IMR-90 (cell line): ENCODE results near the gene DNAJC12. TPM values are rescaled to one million over a fixed set of nuclear protein-coding genes. Genes with fewer than 3 reads are reported as not detected.

ENCODE experiments used
- ATAC-seq: fragments of 200-7000 bp; cut with Tn5 transposase; 2 replicates; pipeline ENCODE4 v1.9.1; 2020; ENCODE audit warnings: low read depth, mild to moderate bottlenecking, moderate library complexity
- BruUV-seq: library from RNA; stranded (reverse); fragments of 400-500 nt; replicated peaks from 2 replicates; lab custom pipeline; 2021; lab: Mats Ljungman, UMichigan
- CTCF ChIA-PET: fragments of 300-600 bp; formaldehyde crosslinking; extraction: SDS; loops from one replicate; lab custom pipeline; 2021; ENCODE audit warnings: antibody characterized with exemption; lab: Yijun Ruan, JAX
- POLR2A ChIA-PET: fragments of 300-600 bp; sonication (Branson Sonifier 250); formaldehyde crosslinking; loops from one replicate; lab custom pipeline; 2022; ENCODE audit warnings: antibody characterized with exemption; ENCODE audit not compliant: unreplicated experiment; lab: Charles Lee
- DNase-seq: peaks from one replicate; pipeline ENCODE4 v3.0.0; 2013
- H2AFZ ChIP-seq: replicated peaks from 2 replicates; pipeline ENCODE3; 2013; ENCODE audit warnings: low read length, mild to moderate bottlenecking; ENCODE audit not compliant: poor library complexity
- H2AK5ac ChIP-seq: 2 replicates; pipeline ENCODE4 v1.6.1; 2013; ENCODE audit warnings: low read depth, low read length, inconsistent platforms
- H2AK9ac ChIP-seq: replicated peaks from 2 replicates; pipeline ENCODE3; 2013; ENCODE audit warnings: mild to moderate bottlenecking, low read depth, low read length, moderate library complexity; ENCODE audit not compliant: poor library complexity
- H2BK120ac ChIP-seq: 2 replicates; pipeline ENCODE4 v1.6.1; 2013; ENCODE audit warnings: low read depth, low read length, inconsistent platforms
- H2BK15ac ChIP-seq: 3 replicates; pipeline ENCODE4 v1.6.1; 2013; ENCODE audit warnings: low read depth, low read length, inconsistent platforms
- H2BK20ac ChIP-seq: 2 replicates; pipeline ENCODE4 v1.6.1; 2013; ENCODE audit warnings: low read depth, mild to moderate bottlenecking, inconsistent platforms, low read length, moderate library complexity
- H2BK5ac ChIP-seq: 2 replicates; pipeline ENCODE4 v1.6.1; 2013; ENCODE audit warnings: mild to moderate bottlenecking, low read depth, low read length, inconsistent platforms; ENCODE audit not compliant: poor library complexity, severe bottlenecking
- H3K14ac ChIP-seq: replicated peaks from 2 replicates; pipeline ENCODE4 v1.6.1; 2013; ENCODE audit warnings: low read depth, low read length, inconsistent platforms
- H3K18ac ChIP-seq: 2 replicates; pipeline ENCODE4 v1.6.1; 2013; ENCODE audit warnings: low read depth, low read length, control low read depth
- H3K23ac ChIP-seq: 2 replicates; pipeline ENCODE4 v1.6.1; 2013; ENCODE audit warnings: low read depth, low read length, inconsistent platforms
- H3K27ac ChIP-seq: 2 replicates; pipeline ENCODE4 v1.5.1; 2013; ENCODE audit warnings: mild to moderate bottlenecking, control low read depth, low read length; ENCODE audit not compliant: insufficient read depth
- H3K27me3 ChIP-seq: 2 replicates; pipeline ENCODE4 v1.6.1; 2013; ENCODE audit warnings: low read length; ENCODE audit not compliant: control insufficient read depth, insufficient read depth
- H3K36me3 ChIP-seq: 2 replicates; pipeline ENCODE4 v1.6.1; 2013; ENCODE audit warnings: low read length, mixed read lengths; ENCODE audit not compliant: control insufficient read depth, insufficient read depth
- H3K4ac ChIP-seq: 2 replicates; pipeline ENCODE4 v1.6.1; 2013; ENCODE audit warnings: low read depth, low read length, inconsistent platforms
- H3K4me1 ChIP-seq: 2 replicates; pipeline ENCODE4 v1.6.1; 2013; ENCODE audit warnings: low read length, mixed read lengths; ENCODE audit not compliant: control insufficient read depth, insufficient read depth
- H3K4me2 ChIP-seq: 2 replicates; pipeline ENCODE4 v1.6.1; 2013; ENCODE audit warnings: low read depth, mild to moderate bottlenecking, control low read depth, low read length, moderate library complexity
- H3K4me3 ChIP-seq: 2 replicates; pipeline ENCODE4 v1.5.1; 2013; ENCODE audit warnings: low read depth, mild to moderate bottlenecking, control low read depth, low read length, moderate library complexity; ENCODE audit not compliant: insufficient read depth
- H3K56ac ChIP-seq: 2 replicates; pipeline ENCODE4 v1.6.1; 2013; ENCODE audit warnings: low read length, inconsistent platforms; ENCODE audit not compliant: insufficient read depth; ENCODE audit errors: extremely low read depth
- H3K79me1 ChIP-seq, 2 experiments: 2 replicates each; pipeline ENCODE4 v1.6.1; 2013; ENCODE audit warnings: low read length in 2 of 2, inconsistent platforms in 1 of 2, low read depth in 1 of 2
- H3K9ac ChIP-seq: 2 replicates; pipeline ENCODE4 v1.6.1; 2013; ENCODE audit warnings: low read depth, low read length, control low read depth
- H3K9me1 ChIP-seq: 2 replicates; pipeline ENCODE4 v1.6.1; 2013; ENCODE audit warnings: low read length, inconsistent platforms; ENCODE audit not compliant: insufficient read depth
- H3K9me3 ChIP-seq: 2 replicates; pipeline ENCODE4 v1.6.1; 2013; ENCODE audit warnings: low read length; ENCODE audit not compliant: control insufficient read depth, insufficient read depth
- H4K20me1 ChIP-seq: 2 replicates; pipeline ENCODE4 v1.6.1; 2013; ENCODE audit warnings: low read length, inconsistent platforms; ENCODE audit not compliant: insufficient read depth
- H4K5ac ChIP-seq: 2 replicates; pipeline ENCODE4 v1.6.1; 2013; ENCODE audit warnings: mild to moderate bottlenecking, low read depth, low read length, control low read depth
- H4K8ac ChIP-seq, 2 experiments: 2 replicates each; pipeline ENCODE4 v1.6.1; 2013; ENCODE audit warnings: low read depth in 2 of 2, low read length in 2 of 2, control low read depth in 1 of 2, inconsistent platforms in 1 of 2
- H4K91ac ChIP-seq: 2 replicates; pipeline ENCODE4 v1.6.1; 2013; ENCODE audit warnings: low read depth, low read length, inconsistent platforms; ENCODE audit not compliant: insufficient read depth
- CHD1 ChIP-seq: IDR thresholded peaks from 2 replicates; pipeline ENCODE4 v1.6.1; 2012; ENCODE audit warnings: low read depth, low read length, improper control_type of control experiment
- CTCF ChIP-seq: conservative IDR thresholded peaks from 2 replicates; pipeline ENCODE4 v1.5.1; 2012; ENCODE audit warnings: mild to moderate bottlenecking, low read depth, low read length, improper control_type of control experiment
- ELK1 ChIP-seq: fragments of 150-350 bp; IDR thresholded peaks from 2 replicates; pipeline ENCODE4 v1.6.1; 2016; ENCODE audit warnings: low read depth, mild to moderate bottlenecking, low read length, moderate library complexity, borderline replicate concordance
- FOS ChIP-seq: fragments of 150-350 bp; IDR thresholded peaks from 2 replicates; pipeline ENCODE4 v1.6.1; 2016; ENCODE audit warnings: low read depth, low read length
- MAFK ChIP-seq: IDR thresholded peaks from 2 replicates; pipeline ENCODE4 v1.6.1; 2012; ENCODE audit warnings: low read depth, low read length, improper control_type of control experiment
- MAZ ChIP-seq: IDR thresholded peaks from 2 replicates; pipeline ENCODE4 v1.6.1; 2012; ENCODE audit warnings: low read depth, mild to moderate bottlenecking, low read length, improper control_type of control experiment, moderate library complexity, borderline replicate concordance
- MXI1 ChIP-seq: IDR thresholded peaks from 2 replicates; pipeline ENCODE4 v1.6.1; 2012; ENCODE audit warnings: low read depth, mild to moderate bottlenecking, low read length, moderate library complexity, borderline replicate concordance
- POLR2A ChIP-seq: IDR thresholded peaks from 2 replicates; pipeline ENCODE4 v1.6.1; 2012; ENCODE audit warnings: mild to moderate bottlenecking, low read depth, low read length
- RFX5 ChIP-seq: IDR thresholded peaks from 2 replicates; pipeline ENCODE4 v1.8.0; 2012; ENCODE audit warnings: low read depth, mild to moderate bottlenecking, low read length, moderate library complexity
- SMC3 ChIP-seq: fragments of 150-350 bp; IDR thresholded peaks from 2 replicates; pipeline ENCODE4 v1.6.1; 2016; ENCODE audit warnings: low read depth, mild to moderate bottlenecking, antibody characterized with exemption, low read length, moderate library complexity
- USF2 ChIP-seq: fragments of 150-350 bp; IDR thresholded peaks from 2 replicates; pipeline ENCODE4 v1.6.1; 2017; ENCODE audit warnings: mild to moderate bottlenecking, antibody characterized with exemption, low read length, low read depth
- WGBS, 2 experiments: methylation state at CpG; one replicate each; pipeline versions ENCODE4 v1.1.5 to v1.1.7; 2013; ENCODE audit warnings: missing lambda C conversion rate in 2 of 2; ENCODE audit not compliant: insufficient read length in 1 of 2; ENCODE audit errors: extremely low coverage in 2 of 2; 5-methylcytosine and 5-hydroxymethylcytosine counted together
- dilution Hi-C: fragments of 300-500 bp; cut with HindIII; formaldehyde crosslinking; loops from one replicate; pipeline ENCODE4 v1.14.3; 2018; ENCODE audit warnings: low sequenced_read_pairs; ENCODE audit not compliant: unreplicated experiment
- in situ Hi-C: fragments of 300-500 bp; cut with MboI; formaldehyde crosslinking; loops from 3 replicates; pipeline ENCODE4 v1.14.3; 2019; ENCODE audit warnings: low sequenced_read_pairs, inconsistent platforms, mixed read lengths
- intact Hi-C: fragments of 100-400 bp; cut with micrococcal nuclease; formaldehyde crosslinking; loops from 2 replicates; pipeline ENCODE4 v1.10.0; 2022
- polyA plus RNA-seq, 3 experiments: library from polyadenylated mRNA; depleted of rRNA; stranded (reverse); fragments of >200 nt; gene quantifications; 2 replicates each; pipeline ENCODE4 v1.2.3, GENCODE V29; 2012; ENCODE audit warnings: low replicate concordance in 1 of 3
- total RNA-seq: library from RNA; depleted of rRNA; stranded (reverse); fragments of >200 nt; gene quantifications from 2 replicates; pipeline ENCODE4 v1.2.3, GENCODE V29; 2012

Gene DNAJC12
- total and polyA plus RNA-seq, 2 of the 4 experiments (the other 2 are of a cell fraction), result 2.3 to 2.9 TPM

- Histone ChIP-seq H2AFZ (no peak overlapping the region), H3K27ac (no peak overlapping the region), H4K91ac (no peak overlapping the region), H3K4ac (no peak overlapping the region), H4K8ac (no peak overlapping the region), H3K14ac (no peak overlapping the region), H2BK5ac (no peak overlapping the region), H2BK15ac (no peak overlapping the region), H3K9ac (no peak overlapping the region), H3K4me1 (no peaks in the 10 kb centered on the region), H4K20me1 (no peaks in the 10 kb centered on the region), H3K23ac (no peak overlapping the region), H3K79me1 (no peaks in the 10 kb centered on the region), H3K36me3 (no peaks in the 10 kb centered on the region), H2AK9ac (no peak overlapping the region), H3K18ac (no peak overlapping the region), H3K4me2 (no peak overlapping the region), H3K9me1 (no peaks in the 10 kb centered on the region), H4K5ac (no peak overlapping the region), H3K27me3 (peaks cover 6% of the 10 kb centered on the region), H2AK5ac (no peak overlapping the region), H2BK20ac (no peak overlapping the region), H2BK120ac (no peak overlapping the region), H3K56ac (no peak overlapping the region), H3K9me3 (no peaks in the 10 kb centered on the region), H3K4me3 (no peak overlapping the region)
- ChIA-PET CTCF (no interaction called here), POLR2A (no interaction called here)
- dilution Hi-C loops, result no loop called here
- no peak for DNase-seq
- 50% methylated on average over 1 of the region's 2 CpGs; no CpG with 5 or more reads in 1 of the 2 experiments for WGBS, 2 experiments
- TF ChIP-seq MAFK (no peak), ELK1 (no peak), MAZ (no peak), POLR2A (no peak), USF2 (no peak), CHD1 (no peak), CTCF (no peak), MXI1 (no peak), SMC3 (no peak), RFX5 (no peak), FOS (no peak)
- intact Hi-C loops, result loop anchor here (10.0 kb wide), 1 partner anchor 1598 kb away; no protein-coding TSS in a partner anchor
- in situ Hi-C loops, result loop anchor here (10.0 kb wide), 1 partner anchor 258 kb away; no protein-coding TSS in a partner anchor
- ATAC-seq, result no peak
- no TSS peak for BruUV-seq
Observed at GRCh38 chr10:67782530-67782929, 55.5 kb downstream of the DNAJC12 start.
